H1 (cell line): ENCODE measurements around the gene TCF7L2. TPM values are rescaled to one million over a fixed set of nuclear protein-coding genes. Genes with fewer than 3 reads are reported as not detected.

Experiments
- CTCF ChIA-PET: fragments of 300-600 bp; sonication (Branson Sonifier 250); formaldehyde crosslinking; loops from one replicate; lab custom pipeline; 2021; ENCODE audit not compliant: partially characterized antibody; lab: Charles Lee
- POLR2A ChIA-PET: fragments of 300-600 bp; sonication (Branson Sonifier 250); formaldehyde crosslinking; loops from one replicate; lab custom pipeline; 2021; ENCODE audit warnings: inconsistent platforms; ENCODE audit not compliant: partially characterized antibody; lab: Charles Lee
- DNase-seq, 2 experiments: peaks; one replicate each; pipeline versions ENCODE4 v3.0.0 to v3.0.0-alpha.2; 2010 to 2022; ENCODE audit warnings: low spot score in 2 of 2, low read depth in 1 of 2, mixed read lengths in 1 of 2
- FAIRE-seq: peaks from 2 replicates; lab custom pipeline; 2011; peaks lifted over from hg19 to GRCh38; lab: Jason Lieb, UNC
- H2AFZ ChIP-seq: 2 replicates; pipeline ENCODE4 v1.8.1; 2012; ENCODE audit warnings: low read length, inconsistent platforms
- H2AK5ac ChIP-seq: 2 replicates; pipeline ENCODE4 v1.6.1; 2013; ENCODE audit warnings: low read depth, low read length
- H2BK120ac ChIP-seq: replicated peaks from 2 replicates; pipeline ENCODE3; 2013; ENCODE audit warnings: low read depth, low read length, inconsistent platforms
- H2BK12ac ChIP-seq: 2 replicates; pipeline ENCODE4 v1.6.1; 2013; ENCODE audit warnings: low read depth, low read length
- H2BK15ac ChIP-seq: 2 replicates; pipeline ENCODE4 v1.6.1; 2013; ENCODE audit warnings: low read length
- H2BK20ac ChIP-seq: 2 replicates; pipeline ENCODE4 v1.6.1; 2013; ENCODE audit warnings: low read length
- H2BK5ac ChIP-seq: 2 replicates; pipeline ENCODE4 v1.6.1; 2013; ENCODE audit warnings: low read depth, low read length
- H3K14ac ChIP-seq: 2 replicates; pipeline ENCODE4 v1.6.1; 2013; ENCODE audit warnings: inconsistent platforms; ENCODE audit not compliant: insufficient read length
- H3K18ac ChIP-seq: 2 replicates; pipeline ENCODE4 v1.6.1; 2013; ENCODE audit warnings: low read length; ENCODE audit errors: extremely low read depth
- H3K23ac ChIP-seq: 2 replicates; pipeline ENCODE4 v1.6.1; 2013; ENCODE audit warnings: inconsistent platforms; ENCODE audit not compliant: insufficient read length
- H3K23me2 ChIP-seq: 2 replicates; pipeline ENCODE4 v1.6.1; 2013; ENCODE audit warnings: low read depth, low read length
- H3K27ac ChIP-seq: 2 replicates; pipeline ENCODE4 v1.6.1; 2011; ENCODE audit warnings: low read depth, low read length, inconsistent platforms
- H3K27me3 ChIP-seq, 4 experiments: replicated peaks in 1 of 4; 1 replicate in 1 of 4; 2 replicates in 3 of 4; pipeline versions ENCODE4 v1.6.1 to v1.8.1; 2011 to 2013; ENCODE audit warnings: low read length in 3 of 4, mild to moderate bottlenecking in 3 of 4, inconsistent platforms in 2 of 4, mixed read lengths in 2 of 4, moderate library complexity in 1 of 4; ENCODE audit not compliant: control insufficient read depth in 3 of 4, insufficient read depth in 3 of 4; ENCODE audit errors: extremely low read depth in 1 of 4
- H3K36me3 ChIP-seq, 4 experiments: 2 replicates each; pipeline versions ENCODE4 v1.6.1 to v1.8.1; 2011 to 2013; ENCODE audit warnings: mild to moderate bottlenecking in 4 of 4, low read length in 3 of 4, moderate library complexity in 2 of 4, control low read depth in 1 of 4, inconsistent platforms in 1 of 4; ENCODE audit not compliant: insufficient read depth in 4 of 4, control insufficient read depth in 2 of 4
- H3K4ac ChIP-seq: replicated peaks from 2 replicates; pipeline ENCODE3; 2013; ENCODE audit warnings: low read length, low read depth, mixed read lengths, inconsistent platforms; ENCODE audit not compliant: insufficient read length
- H3K4me1 ChIP-seq, 4 experiments: replicated peaks in 1 of 4; 1 replicate in 1 of 4; 2 replicates in 3 of 4; pipeline versions ENCODE4 v1.6.1 to v1.8.1; 2011 to 2013; ENCODE audit warnings: low read length in 3 of 4, inconsistent platforms in 2 of 4, mixed read lengths in 1 of 4; ENCODE audit not compliant: insufficient read depth in 4 of 4, control insufficient read depth in 3 of 4
- H3K4me2 ChIP-seq, 2 experiments: 2 replicates each; pipeline versions ENCODE4 v1.6.1 to v1.8.1; 2011 to 2013; ENCODE audit warnings: low read depth in 2 of 2, low read length in 2 of 2, control low read depth in 1 of 2, inconsistent platforms in 1 of 2, mild to moderate bottlenecking in 1 of 2; ENCODE audit not compliant: insufficient read depth in 1 of 2
- H3K4me3 ChIP-seq, 4 experiments: fragments of 200-600, 300-600 bp in 1 of 4; sonication (generic), shearing (Covaris generic), sonication (Bioruptor Twin) in 1 of 4; 2 replicates each; pipeline versions ENCODE4 v1.5.1 to v1.8.1; 2011 to 2016; ENCODE audit warnings: low read length in 4 of 4, low read depth in 3 of 4, control low read depth in 2 of 4, inconsistent platforms in 2 of 4, mild to moderate bottlenecking in 2 of 4, mixed read lengths in 1 of 4, moderate library complexity in 1 of 4; ENCODE audit not compliant: insufficient read depth in 2 of 4; ENCODE audit errors: extremely low read depth in 1 of 4
- H3K56ac ChIP-seq: replicated peaks from 2 replicates; pipeline ENCODE3; 2013; ENCODE audit warnings: low read depth, mild to moderate bottlenecking, mixed read lengths, low read length, inconsistent platforms; ENCODE audit not compliant: insufficient read length
- H3K79me1 ChIP-seq: 2 replicates; pipeline ENCODE4 v1.6.1; 2013; ENCODE audit warnings: low read depth, low read length, control low read depth
- H3K79me2 ChIP-seq, 2 experiments: 2 replicates each; pipeline versions ENCODE4 v1.6.1 to v1.8.1; 2012 to 2013; ENCODE audit warnings: low read length in 2 of 2, mild to moderate bottlenecking in 2 of 2, inconsistent platforms in 1 of 2; ENCODE audit not compliant: insufficient read depth in 2 of 2, control insufficient read depth in 1 of 2
- H3K9ac ChIP-seq, 4 experiments: replicated peaks in 1 of 4; 1 replicate in 1 of 4; 2 replicates in 3 of 4; pipeline versions ENCODE4 v1.6.1 to v1.8.1; 2011 to 2013; ENCODE audit warnings: low read depth in 3 of 4, low read length in 3 of 4, control low read depth in 2 of 4, mild to moderate bottlenecking in 2 of 4, moderate library complexity in 2 of 4, inconsistent platforms in 1 of 4; ENCODE audit errors: extremely low read depth in 1 of 4
- H3K9me3 ChIP-seq, 2 experiments: 2 replicates each; pipeline versions ENCODE4 v1.6.1 to v1.8.1; 2012 to 2013; ENCODE audit warnings: mild to moderate bottlenecking in 2 of 2, moderate library complexity in 2 of 2, control low read depth in 1 of 2, inconsistent platforms in 1 of 2, low read depth in 1 of 2, low read length in 1 of 2, mixed read lengths in 1 of 2; ENCODE audit not compliant: insufficient read depth in 2 of 2
- H4K20me1 ChIP-seq, 2 experiments: replicated peaks in 1 of 2; 2 replicates each; pipeline versions ENCODE3 to v1.8.1; 2011 to 2013; ENCODE audit warnings: inconsistent platforms in 2 of 2, low read length in 2 of 2, mild to moderate bottlenecking in 1 of 2; ENCODE audit not compliant: insufficient read depth in 2 of 2, control insufficient read depth in 1 of 2
- H4K5ac ChIP-seq: 2 replicates; pipeline ENCODE4 v1.6.1; 2013; ENCODE audit warnings: low read length, low read depth, mixed read lengths, inconsistent platforms; ENCODE audit not compliant: insufficient read length
- H4K8ac ChIP-seq: 2 replicates; pipeline ENCODE4 v1.8.0; 2013; ENCODE audit warnings: mild to moderate bottlenecking, moderate library complexity, low read length, inconsistent platforms; ENCODE audit not compliant: insufficient read depth; ENCODE audit errors: extremely low read depth
- H4K91ac ChIP-seq: replicated peaks from 2 replicates; pipeline ENCODE3; 2013; ENCODE audit warnings: low read length, mixed read lengths, inconsistent platforms; ENCODE audit not compliant: insufficient read length
- JUND ChIP-seq: IDR thresholded peaks from 2 replicates; pipeline ENCODE4 v1.6.1; 2011; ENCODE audit warnings: mild to moderate bottlenecking, improper control_type of control experiment, low read length
- SUZ12 ChIP-seq: fragments of 200-600 bp; sonication (generic); IDR thresholded peaks from 2 replicates; pipeline ENCODE4 v1.6.1; 2012; ENCODE audit warnings: mild to moderate bottlenecking, inconsistent platforms, low read length, moderate library complexity, mixed read lengths
- TAF7 ChIP-seq: optimal IDR thresholded peaks from 2 replicates; pipeline ENCODE3; 2011; ENCODE audit warnings: low read depth, mild to moderate bottlenecking, inconsistent platforms, low read length, moderate library complexity, borderline replicate concordance
- WGBS, 2 experiments: shearing (Covaris generic) in 1 of 2; methylation state at CpG; one replicate each; pipeline versions ENCODE4 v1.1.6 to v1.1.7; 2013 to 2015; ENCODE audit warnings: low lambda C conversion rate in 2 of 2, mixed read lengths in 2 of 2, inconsistent platforms in 1 of 2, low coverage in 1 of 2, missing lambda C conversion rate in 1 of 2; ENCODE audit not compliant: insufficient replicate concordance in 2 of 2, insufficient coverage in 1 of 2, insufficient read length in 1 of 2; ENCODE audit errors: extremely low coverage in 1 of 2, missing lambda C conversion rate in 1 of 2; 5-methylcytosine and 5-hydroxymethylcytosine counted together
- polyA plus RNA-seq, 7 experiments: library from polyadenylated mRNA; depleted of rRNA in 3 of 7; stranded (reverse) in 5 of 7; unstranded in 2 of 7; fragments of >200 nt in 5 of 7; fragments of 200-250 nt in 2 of 7; gene quantifications; 1 replicate in 5 of 7; 2 replicates in 1 of 7; 4 replicates in 1 of 7; pipeline versions ENCODE4 v1.2.1 to v1.2.3, GENCODE V29; 2011 to 2013; ENCODE audit warnings: missing spikeins in 2 of 7, mixed read lengths in 2 of 7
- total RNA-seq: library from RNA; stranded (reverse); fragmentation: NEBNext Ultra II Directional; extraction: Animal tissue kit (Norgen Biotek cat#: 25700); gene quantifications from 2 replicates; pipeline ENCODE4 v1.2.1, GENCODE V29; 2021

Gene TCF7L2
- total and polyA plus RNA-seq, 2 of the 8 experiments (the other 6 are each of a cell fraction or from before 2014, with no cell fraction given), result 33.9 to 67.3 TPM

DNA sequence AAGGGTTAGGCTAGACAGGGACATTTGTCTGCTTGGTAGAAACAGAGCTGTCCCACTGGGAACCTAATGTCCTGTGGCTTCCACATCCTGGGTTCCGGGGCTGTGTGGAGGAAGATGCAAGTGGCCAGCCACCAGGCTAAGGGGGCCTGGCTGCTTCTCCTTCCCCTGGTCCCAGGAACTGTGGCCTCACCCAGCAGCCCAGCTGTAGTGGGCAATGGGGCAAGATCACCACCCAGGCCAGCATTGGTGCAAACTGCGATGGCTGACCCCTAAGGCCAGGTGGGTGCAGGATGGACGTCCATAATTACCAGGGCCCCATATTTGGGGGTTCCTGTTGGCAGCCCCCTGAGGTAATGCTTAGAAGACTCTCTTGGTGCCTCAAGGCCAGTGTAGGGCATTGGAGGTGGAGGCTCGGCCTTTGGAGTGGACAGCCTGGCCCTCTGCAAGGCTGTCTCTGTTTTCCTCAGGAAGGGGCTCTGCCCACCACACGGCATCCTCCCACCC lies 226.7 kb downstream of the TCF7L2 start:
- Histone ChIP-seq H2BK15ac (no peak overlapping the region), H3K9ac (no peak overlapping the region), H2BK5ac (no peak overlapping the region), H3K79me2 (no peaks in the 10 kb centered on the region), H3K4me2 (no peak overlapping the region), H2BK20ac (no peak overlapping the region), H4K20me1 (no peaks in the 10 kb centered on the region), H3K27ac (no peak overlapping the region), H3K56ac (no peak overlapping the region), H2BK12ac (no peak overlapping the region), H3K79me1 (no peaks in the 10 kb centered on the region), H3K14ac (no peak overlapping the region), H3K4me3 (no peak overlapping the region), H2AK5ac (no peak overlapping the region), H3K23ac (no peak overlapping the region), H3K4me1 (peaks cover 2 to 8% (median 4%) of the 10 kb centered on the region in 4 experiments; a peak in 6 of 7 replicates), H3K23me2 (no peaks in the 10 kb centered on the region), H4K91ac (peak overlapping the region; percentile 84), H3K27me3 (no peaks in the 10 kb centered on the region; a peak in 1 of 7 replicates), H4K5ac (no peak overlapping the region), H2AFZ (no peak overlapping the region), H3K18ac (no peak overlapping the region), H4K8ac (no peak overlapping the region), H2BK120ac (no peak overlapping the region), H3K36me3 (no peaks in the 10 kb centered on the region), H3K9me3 (no peaks in the 10 kb centered on the region), H3K4ac (no peak overlapping the region)
- POLR2A ChIA-PET, result no interaction called here
- CTCF ChIA-PET, result interaction anchor here (1.9 kb wide), 1 partner anchor 208 kb away, joined by 4 read pairs; no protein-coding TSS in a partner anchor
- 86% methylated on average over 4 of the region's 5 CpGs; no CpG with 5 or more reads in 1 of the 2 experiments for WGBS, 2 experiments
- FAIRE-seq, result no peak
- peak in 1 of 2 experiments; percentile 39 for DNase-seq
- TF ChIP-seq SUZ12 (no peak), TAF7 (no peak), JUND (no peak)
